ENCODE results near the gene MAD2L2. TPM values are rescaled to one million over a fixed set of nuclear protein-coding genes. Genes with fewer than 3 reads are reported as not detected.

Gene MAD2L2
- polyA plus RNA-seq, 1 experiment: 77.1 TPM

DNA sequence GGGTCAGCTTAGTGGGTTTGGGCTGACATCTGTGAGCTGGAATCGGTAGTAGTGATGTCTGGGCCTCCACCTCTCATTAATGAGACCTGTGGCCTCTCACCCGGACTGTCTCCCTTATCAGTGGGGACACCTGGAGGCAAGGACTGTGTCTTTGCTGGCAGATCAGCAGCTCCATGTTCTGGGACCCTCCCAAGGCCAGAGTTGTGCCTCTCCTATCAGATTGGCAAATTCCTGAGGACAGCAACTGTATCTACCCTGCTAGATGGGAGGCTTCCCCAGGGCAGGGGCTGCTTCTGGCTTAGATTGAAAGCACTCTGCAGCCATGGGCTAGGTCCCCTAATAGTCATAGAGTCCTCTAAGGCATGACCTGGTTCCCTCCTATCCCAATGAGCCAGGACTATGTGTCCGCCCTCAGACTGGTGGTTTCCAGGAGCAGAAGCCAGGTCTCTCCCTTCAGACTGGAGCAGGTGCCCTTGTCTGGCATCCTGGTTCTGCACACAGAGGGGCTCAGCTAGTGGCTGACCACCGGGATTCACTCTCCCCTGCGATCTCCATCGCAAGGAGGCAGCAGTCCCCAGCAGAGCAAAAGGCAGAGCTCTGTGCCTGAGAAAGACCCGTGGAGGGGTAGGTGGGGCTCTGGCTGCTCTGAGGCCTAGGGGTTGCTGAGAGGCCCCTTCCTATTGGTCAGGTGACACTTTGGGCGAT is 16.4 kb upstream of the MAD2L2 start:
- Histone ChIP-seq H3K4me3 (ENCODE audit: low read depth, low read length) (no peak overlapping the region), H3K36me3 (ENCODE audit: control insufficient read depth, insufficient read depth, low read length) (no peaks in the 10 kb centered on the region), H3K27me3 (ENCODE audit: control insufficient read depth, insufficient read depth, low read length) (peaks cover 30% of the 10 kb centered on the region)
- DNase-seq (ENCODE audit: low read depth): no peak
- POLR2A ChIA-PET: no interaction called here
- CTCF ChIA-PET: interaction anchor here (1.0 to 7.9 kb wide), 2 partner anchors 13 to 22 kb away, joined by 4 to 30 read pairs; no protein-coding TSS in a partner anchor
- TF ChIP-seq, protein P1, sequence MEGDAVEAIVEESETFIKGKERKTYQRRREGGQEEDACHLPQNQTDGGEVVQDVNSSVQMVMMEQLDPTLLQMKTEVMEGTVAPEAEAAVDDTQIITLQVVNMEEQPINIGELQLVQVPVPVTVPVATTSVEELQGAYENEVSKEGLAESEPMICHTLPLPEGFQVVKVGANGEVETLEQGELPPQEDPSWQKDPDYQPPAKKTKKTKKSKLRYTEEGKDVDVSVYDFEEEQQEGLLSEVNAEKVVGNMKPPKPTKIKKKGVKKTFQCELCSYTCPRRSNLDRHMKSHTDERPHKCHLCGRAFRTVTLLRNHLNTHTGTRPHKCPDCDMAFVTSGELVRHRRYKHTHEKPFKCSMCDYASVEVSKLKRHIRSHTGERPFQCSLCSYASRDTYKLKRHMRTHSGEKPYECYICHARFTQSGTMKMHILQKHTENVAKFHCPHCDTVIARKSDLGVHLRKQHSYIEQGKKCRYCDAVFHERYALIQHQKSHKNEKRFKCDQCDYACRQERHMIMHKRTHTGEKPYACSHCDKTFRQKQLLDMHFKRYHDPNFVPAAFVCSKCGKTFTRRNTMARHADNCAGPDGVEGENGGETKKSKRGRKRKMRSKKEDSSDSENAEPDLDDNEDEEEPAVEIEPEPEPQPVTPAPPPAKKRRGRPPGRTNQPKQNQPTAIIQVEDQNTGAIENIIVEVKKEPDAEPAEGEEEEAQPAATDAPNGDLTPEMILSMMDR (IDR thresholded peaks at IDR 0.05; ENCODE audit: insufficient read depth, low read depth, low read length): no peak

DNA sequence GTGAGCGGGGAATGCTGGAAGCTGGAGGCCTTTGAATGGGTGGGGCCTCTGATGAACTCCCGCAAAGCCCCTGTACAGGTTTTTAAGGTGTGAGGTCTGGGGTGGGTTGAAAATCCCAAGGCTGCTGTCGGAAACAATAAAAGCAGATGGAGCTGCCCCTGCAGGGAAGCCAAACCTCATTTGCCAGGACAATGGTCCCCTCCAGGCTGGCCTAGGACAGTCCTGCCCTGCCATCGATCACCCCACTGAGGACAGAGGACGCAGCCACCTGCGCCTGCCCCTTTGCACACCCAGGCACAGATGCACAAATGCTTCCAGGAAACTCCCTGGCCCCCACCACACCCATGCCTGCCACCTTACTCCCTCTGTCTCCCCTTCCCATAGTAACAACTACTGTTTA is 14.9 kb upstream of the MAD2L2 start:
- DNase-seq (ENCODE audit: low read depth): no peak

DNA sequence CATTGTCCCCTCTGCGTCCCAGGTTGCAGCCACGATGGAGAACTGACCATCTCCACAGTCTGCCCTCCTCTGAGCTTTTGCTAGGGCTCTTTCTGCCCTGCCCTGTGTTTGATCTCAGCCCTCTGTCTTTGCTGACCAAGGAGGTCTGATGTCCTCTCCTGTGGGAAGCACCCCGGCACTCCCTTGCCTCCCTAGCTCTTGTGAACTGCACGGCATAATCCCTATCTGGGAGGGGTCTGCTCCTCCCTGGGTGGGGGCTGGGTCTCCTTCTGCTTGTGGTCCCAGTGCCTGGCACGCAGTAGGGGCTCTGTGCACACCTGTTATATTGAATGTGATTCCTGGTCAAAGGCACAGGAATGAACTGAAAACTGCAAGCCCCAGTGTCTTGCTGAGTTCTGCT is 13.0 kb upstream of the MAD2L2 start:
- Histone ChIP-seq H3K27me3 (ENCODE audit: control insufficient read depth, insufficient read depth, low read length) (peaks cover 35% of the 10 kb centered on the region), H3K4me3 (ENCODE audit: low read depth, low read length) (no peak overlapping the region), H3K36me3 (ENCODE audit: control insufficient read depth, insufficient read depth, low read length) (no peaks in the 10 kb centered on the region)
- TF ChIP-seq, protein P1 (IDR thresholded peaks at IDR 0.05; ENCODE audit: insufficient read depth, low read depth, low read length): no peak
- CTCF ChIA-PET: interaction anchor here (0.9 to 7.9 kb wide), 4 partner anchors 13 to 29 kb away, joined by 4 to 30 read pairs (median 4); partner anchors contain the start of genes FBXO6 and MAD2L2
- no peak for DNase-seq (ENCODE audit: low read depth)
- POLR2A ChIA-PET: no interaction called here

More for the DNA sequence above, 14.9 kb upstream of the MAD2L2 start:
- Histone ChIP-seq H3K4me3 (ENCODE audit: low read depth, low read length) (no peak overlapping the region), H3K27me3 (ENCODE audit: control insufficient read depth, insufficient read depth, low read length) (peaks cover 29% of the 10 kb centered on the region), H3K36me3 (ENCODE audit: control insufficient read depth, insufficient read depth, low read length) (no peaks in the 10 kb centered on the region)
- CTCF ChIA-PET: interaction anchor here (0.6 to 7.9 kb wide), 5 partner anchors 14 to 53 kb away, joined by 3 to 30 read pairs (median 3); no protein-coding TSS in a partner anchor
- TF ChIP-seq, protein P1 (IDR thresholded peaks at IDR 0.05; ENCODE audit: insufficient read depth, low read depth, low read length): no peak
- POLR2A ChIA-PET: no interaction called here

DNA sequence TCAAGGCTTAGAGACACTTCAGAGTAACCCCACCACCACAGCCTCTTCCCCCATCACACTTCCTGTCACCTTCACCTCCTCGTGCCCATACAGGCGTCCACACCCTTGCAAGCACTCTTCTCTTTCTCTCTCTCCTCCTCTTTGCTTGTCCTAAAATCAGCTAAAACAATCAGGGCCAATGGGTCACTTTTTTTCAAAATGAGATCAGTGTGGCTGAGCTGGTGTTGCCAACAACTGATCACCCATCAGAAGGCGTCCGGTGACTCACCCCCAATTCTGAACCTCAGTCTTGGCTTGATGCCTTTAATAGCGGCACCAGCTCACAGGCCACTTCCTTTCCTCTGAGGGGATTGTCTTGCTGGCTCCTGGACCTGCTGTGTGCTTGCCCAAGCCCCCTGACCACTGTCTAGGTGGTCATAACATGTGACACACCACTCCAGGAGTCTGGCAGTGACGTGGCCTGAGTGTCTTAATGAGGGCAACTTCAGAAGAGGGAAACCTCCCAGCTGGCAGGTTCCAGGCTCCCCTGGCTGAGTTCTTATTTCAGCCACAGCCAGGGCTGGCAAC is 12.2 kb upstream of the MAD2L2 start:
- H3K4me3 ChIP-seq (ENCODE audit: low read depth, low read length): no peak overlapping the region
- peak; percentile 33 for DNase-seq (ENCODE audit: low read depth)
- H3K27me3 ChIP-seq (ENCODE audit: control insufficient read depth, insufficient read depth, low read length): peaks cover 39% of the 10 kb centered on the region
- ChIA-PET CTCF (interaction anchor here (0.9 to 1.1 kb wide), 3 partner anchors 12 to 29 kb away, joined by 4 to 5 read pairs (median 4); partner anchors contain the start of genes FBXO6 and MAD2L2), POLR2A (no interaction called here)
- no peaks in the 10 kb centered on the region for H3K36me3 ChIP-seq (ENCODE audit: control insufficient read depth, insufficient read depth, low read length)
- TF ChIP-seq, protein P1 (IDR thresholded peaks at IDR 0.05; ENCODE audit: insufficient read depth, low read depth, low read length): no peak

DNA sequence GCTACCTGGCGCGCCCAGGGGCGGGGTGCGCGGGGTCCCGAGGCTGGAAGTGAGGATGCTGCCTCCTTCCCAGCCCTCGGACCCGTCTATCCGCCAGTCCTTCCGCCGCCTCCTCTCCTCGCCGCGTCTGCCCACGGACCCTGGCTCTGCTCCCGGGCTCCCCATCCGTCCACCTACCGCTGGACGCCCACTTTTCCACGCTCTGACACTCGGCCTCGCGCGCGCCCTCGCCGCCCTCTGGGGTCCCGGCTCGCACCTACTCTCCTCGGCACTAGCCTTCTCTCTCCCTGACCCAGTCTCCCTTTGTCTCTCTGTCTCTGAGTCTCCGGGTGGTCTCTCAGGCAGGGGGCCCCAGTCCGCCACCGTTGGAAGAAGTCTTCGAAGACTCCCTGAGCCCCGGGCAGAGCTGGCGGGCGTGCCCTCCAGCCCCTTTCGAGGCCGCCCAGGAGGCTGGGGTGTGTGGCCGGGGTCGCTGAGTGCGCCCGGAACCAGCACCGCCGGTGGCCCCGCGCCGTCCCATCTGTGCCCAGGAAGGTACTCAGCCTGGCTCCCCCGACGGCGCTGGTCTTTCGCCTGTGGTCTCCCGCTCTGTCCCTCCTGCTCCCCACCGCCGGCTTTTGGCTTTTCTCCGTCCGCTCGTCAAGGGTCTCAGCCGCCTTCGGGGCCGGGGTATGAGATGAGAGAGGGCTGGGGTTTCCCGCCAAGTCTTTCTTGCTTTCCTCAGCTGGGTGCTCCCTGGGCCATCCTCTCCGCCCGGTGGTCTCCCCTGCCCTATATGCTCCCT is 11.2 kb upstream of the MAD2L2 start:
- DNase-seq (ENCODE audit: low read depth): no peak
- H3K27me3 ChIP-seq (ENCODE audit: control insufficient read depth, insufficient read depth, low read length): peaks cover 34% of the 10 kb centered on the region
- H3K36me3 ChIP-seq (ENCODE audit: control insufficient read depth, insufficient read depth, low read length): no peaks in the 10 kb centered on the region
- no peak overlapping the region for H3K4me3 ChIP-seq (ENCODE audit: low read depth, low read length)
- CTCF ChIA-PET: no interaction called here
- TF ChIP-seq, protein P1 (IDR thresholded peaks at IDR 0.05; ENCODE audit: insufficient read depth, low read depth, low read length): no peak
- POLR2A ChIA-PET: no interaction called here

Measured in BJ (cell line).